HG03460 (cell line): ENCODE results near the gene XAB2.

Experiments
- ATAC-seq: cut with Tn5 transposase; IDR thresholded peaks from one replicate; pipeline ENCODE4 v1.9.1; 2021; ENCODE audit not compliant: unreplicated experiment

The XAB2 gene

DNA sequence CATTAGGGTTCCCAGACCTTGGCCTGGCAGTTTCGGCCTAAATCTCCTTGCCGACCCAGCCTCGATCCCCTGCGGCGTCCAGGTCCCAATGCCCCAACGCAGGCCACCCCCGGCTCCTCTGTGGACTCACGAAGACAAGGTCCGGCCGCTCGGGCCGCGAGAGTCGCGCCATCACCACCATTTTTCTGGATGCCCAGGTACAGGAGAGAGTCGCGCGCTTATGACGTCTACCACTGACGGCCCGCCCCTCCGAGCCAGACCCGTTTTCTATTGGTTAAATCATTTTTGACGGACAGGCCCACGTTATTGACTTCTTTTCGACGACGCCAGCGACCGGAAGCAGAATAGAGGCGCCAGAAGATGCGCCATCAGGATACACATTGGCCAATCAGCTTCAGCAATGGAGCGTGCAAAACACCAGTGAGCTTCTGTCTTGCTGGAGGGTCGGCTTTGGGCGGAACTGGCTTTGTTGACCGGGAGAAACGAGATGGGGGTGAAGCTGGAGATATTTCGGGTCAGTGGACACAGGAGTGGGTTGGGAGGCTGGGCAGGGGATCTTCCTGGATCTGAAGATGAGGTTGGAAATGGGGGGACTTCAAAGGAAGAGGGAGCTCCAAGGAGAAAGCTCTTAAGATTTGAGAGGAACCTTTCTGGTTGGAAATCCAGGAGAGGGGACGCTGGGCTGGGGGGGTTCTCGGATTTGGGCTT is at the start of gene XAB2, which contains the start of gene PET100:
Gene XAB2, minus strand, starts transcription at position 199 of the 708 bp plus-strand sequence. Its CDS starts 18 bp downstream, at position 181.
Gene PET100, plus strand, starts transcription at position 447 of the 708 bp plus-strand sequence. Its CDS starts 41 bp downstream, at position 488.
- peak; percentile 93 for ATAC-seq

DNA sequence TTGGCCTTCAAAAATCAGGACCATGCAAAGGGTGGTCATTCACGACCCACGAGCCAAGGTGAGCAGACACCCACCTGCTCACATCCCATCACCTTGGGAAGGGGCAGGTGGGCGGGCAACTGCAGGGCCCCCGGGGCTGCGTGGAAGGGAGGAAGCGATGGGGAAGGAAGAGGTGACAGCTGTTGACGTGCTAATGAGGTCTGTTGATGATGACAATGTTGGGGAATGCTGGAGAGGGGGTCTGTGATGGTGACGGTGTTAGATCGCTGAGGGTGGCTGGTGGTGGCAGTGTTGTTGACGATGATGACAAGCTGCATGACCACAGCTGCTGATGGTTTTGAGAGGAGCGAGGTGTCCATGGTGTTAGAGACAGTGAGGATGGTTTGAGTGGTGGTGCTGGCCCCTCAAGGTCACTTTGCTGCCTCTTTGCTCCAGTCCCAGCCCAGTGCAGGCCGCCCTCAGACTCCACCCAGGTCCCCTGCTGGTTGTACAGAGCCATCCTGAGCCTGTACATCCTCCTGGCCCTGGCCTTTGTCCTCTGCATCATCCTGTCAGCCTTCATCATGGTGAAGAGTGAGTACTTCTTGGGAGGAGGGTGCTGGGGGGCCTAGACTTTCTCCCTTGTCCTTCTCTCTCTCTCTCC is 48.4 kb upstream of the XAB2 start:
- no peak for ATAC-seq

DNA sequence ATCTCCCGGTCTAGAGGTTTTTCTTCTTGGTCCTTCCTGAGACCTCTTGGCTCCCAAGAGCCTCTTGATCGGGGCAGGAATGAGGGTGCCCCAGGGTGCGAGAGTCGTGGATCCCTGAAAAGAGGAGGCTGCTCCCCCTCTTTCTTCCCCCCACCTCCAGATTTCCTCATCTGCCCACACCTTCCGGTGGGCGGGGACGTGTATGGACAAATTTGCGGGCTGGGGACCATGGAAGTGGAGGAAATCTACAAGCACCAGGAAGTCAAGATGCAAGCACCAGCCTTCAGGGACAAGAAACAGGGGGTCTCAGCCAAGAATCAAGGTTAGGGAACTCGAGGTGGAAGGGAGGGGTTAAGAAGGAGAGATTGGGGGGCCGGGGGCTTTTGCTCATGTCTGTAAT is 47.5 kb upstream of the XAB2 start, which contains the start of gene MCEMP1:
Gene MCEMP1, plus strand, starts transcription at position 237 of the 400 bp plus-strand sequence. Its CDS starts 31 bp downstream, at position 268.
- no peak for ATAC-seq

DNA sequence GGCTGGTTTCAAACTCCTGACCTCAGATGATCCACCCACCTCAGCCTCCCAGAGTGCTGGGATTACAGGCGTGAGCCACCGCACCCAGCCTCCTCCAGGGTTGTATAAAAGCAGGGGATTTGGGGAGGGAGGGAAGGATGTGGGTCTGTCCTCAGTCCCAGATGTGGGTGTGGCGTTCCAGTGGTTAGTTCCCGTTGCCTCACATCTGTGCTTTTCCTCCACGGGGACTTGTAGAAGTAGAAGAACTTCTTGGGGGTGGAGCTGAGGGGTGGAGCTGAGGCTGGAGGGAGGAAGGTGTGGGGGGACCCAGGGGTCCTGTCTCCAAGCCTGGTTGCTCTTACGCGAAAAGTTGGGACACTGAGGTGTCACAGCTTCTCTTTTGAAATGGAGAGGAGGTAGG is 47.0 kb upstream of the XAB2 start:
- ATAC-seq, result no peak

DNA sequence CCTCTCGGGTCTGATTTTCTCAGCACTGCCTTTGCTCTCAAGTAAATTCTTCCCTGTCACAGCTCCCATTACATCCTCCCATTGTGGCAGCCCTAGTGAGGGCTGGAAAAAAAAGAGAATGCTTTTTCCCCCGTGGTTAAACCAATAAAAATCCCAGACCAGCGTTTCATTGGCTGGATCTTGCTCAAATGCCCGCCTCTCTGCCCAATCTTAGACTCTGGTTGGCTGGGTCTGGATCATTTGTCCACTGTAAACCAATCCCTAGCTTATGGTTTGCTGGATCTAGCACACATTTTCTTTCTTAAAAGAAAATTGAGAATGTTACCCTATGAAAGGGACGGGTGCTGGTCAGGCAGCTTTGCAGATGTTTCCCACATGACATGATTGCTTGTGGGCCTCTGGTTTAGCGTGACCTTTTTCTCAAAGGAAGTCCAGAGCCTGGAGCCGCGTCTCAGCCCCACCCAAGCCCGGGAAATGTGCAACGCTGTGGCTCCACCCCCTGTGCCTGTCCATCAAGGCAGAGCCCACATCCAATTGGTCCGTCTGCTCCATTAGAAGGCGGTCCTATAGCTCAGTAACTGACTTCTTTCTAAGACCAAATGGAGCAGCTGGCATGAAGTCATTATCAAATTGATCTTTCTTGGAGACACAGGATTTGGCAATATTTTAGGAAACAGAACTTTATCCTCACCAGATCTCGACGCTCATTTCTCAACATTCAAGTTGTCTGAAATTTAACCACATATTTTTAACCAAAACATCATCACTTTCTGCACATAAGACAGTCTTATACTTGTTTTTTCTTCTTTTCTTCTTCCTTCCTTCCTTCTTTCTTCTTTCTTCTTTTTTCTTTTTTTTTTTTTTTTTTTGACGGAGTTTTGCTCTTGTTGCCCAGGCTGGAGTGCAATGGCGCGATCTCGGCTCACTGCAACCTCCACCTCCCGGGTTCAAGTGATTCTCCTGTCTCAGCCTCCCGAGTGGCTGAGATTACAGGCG is 45.0 kb upstream of the XAB2 start:
- ATAC-seq, result no peak

DNA sequence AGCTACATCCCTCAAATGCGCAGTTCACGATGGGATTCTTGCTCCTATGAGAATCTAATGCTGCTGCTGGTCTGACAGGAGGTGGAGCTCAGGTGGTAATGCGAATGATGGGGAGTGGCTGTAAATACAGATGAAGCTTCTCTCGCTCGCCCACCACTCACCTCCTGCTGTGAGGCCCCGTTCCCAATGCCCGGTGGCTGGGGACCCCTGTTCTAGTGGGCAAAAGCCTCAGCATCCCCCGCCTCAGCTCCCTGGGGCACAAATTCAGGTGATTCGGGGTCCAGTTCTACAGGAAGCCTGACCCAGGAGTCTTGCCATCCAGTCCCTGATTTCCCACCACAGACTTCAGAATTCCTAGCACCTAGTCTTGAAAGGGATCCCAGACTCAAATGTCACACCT is 43.2 kb upstream of the XAB2 start:
- no peak for ATAC-seq

DNA sequence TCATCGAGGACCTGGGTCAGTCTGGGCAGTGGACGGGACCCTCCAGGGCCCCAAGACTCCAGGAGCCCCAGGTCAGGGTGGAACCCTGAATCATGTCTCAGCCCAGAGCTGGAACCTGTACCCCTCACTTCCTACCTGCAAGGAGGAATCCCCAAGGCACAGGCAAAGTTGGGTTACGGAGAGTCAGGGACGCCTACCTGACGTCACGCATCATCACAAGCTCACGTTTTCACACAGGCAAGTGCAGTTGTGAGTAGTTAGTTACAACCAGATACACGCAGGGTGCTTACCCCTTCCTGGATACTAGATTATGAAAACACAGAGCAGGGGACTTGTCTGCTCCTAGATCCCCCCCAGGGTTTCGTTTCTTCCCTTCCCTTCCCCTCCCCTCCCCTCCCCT is 41.4 kb upstream of the XAB2 start:
- ATAC-seq, result no peak

DNA sequence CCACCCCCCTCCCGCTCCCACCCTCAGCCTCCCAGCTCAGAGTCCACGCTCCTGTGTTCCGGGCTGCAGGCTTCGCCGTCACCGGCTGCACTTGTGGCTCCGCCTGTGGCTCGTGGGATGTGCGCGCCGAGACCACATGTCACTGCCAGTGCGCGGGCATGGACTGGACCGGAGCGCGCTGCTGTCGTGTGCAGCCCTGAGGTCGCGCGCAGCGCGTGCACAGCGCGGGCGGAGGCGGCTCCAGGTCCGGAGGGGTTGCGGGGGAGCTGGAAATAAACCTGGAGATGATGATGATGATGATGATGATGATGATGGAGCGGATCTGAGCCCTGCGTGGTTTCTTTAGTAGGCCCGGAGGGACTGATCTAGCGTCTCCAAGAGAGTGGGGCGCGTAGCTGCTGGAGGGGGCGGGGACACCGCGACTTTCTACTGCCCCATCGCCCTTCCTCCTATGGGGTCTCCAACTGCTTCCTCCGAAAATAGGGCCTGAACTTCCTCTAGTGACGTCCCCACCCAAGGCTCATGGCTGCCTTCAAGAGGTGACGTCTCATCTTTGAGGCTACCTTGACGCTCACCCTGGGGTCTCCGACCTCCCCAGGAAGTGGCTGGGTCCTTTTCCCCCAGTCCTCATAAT is 40.9 kb upstream of the XAB2 start:
- no peak for ATAC-seq

DNA sequence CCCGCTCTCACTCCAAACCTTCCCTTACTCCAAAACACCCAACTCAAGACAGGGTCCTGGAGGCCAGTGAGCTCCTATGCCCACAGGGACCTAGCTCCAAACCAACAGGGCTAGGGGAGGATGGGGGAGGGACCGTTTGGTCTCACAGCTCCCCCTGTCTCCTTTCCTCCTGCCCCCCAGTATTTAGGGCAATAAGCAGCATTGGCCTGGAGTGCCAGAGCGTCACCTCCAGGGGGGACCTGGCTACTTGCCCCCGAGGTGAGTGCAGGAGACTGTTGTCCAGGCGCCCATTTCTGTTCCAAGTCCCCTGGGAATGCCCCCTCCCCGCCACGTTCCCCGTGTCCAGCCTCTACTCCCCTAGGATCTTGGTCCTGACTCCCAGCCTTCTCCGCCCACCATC is 40.3 kb upstream of the XAB2 start:
- ATAC-seq, result no peak

DNA sequence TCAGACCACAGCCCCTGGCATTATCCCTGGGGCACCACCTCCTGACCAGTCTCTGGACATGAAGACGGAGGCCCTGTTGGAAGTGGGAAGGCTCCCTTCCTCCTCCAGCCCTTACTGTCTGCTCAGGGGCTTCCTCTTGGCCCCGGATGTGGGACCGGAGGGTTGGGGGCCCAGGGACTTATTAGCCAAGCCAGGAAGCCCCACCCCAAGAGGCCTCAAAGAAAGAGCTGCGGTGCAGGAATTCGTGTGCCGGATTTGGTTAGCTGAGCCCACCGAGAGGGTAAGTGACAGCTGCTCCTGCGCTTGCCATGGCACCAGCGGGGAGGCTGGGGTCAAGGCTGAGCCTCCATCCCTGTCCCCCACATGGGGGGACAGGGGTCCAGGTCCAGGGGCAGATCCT is 39.5 kb upstream of the XAB2 start, which contains the start of gene RETN:
Gene RETN, plus strand, starts transcription at position 208 of the 400 bp plus-strand sequence. CDS start 278 bp downstream, outside the sequence.
- no peak for ATAC-seq

DNA sequence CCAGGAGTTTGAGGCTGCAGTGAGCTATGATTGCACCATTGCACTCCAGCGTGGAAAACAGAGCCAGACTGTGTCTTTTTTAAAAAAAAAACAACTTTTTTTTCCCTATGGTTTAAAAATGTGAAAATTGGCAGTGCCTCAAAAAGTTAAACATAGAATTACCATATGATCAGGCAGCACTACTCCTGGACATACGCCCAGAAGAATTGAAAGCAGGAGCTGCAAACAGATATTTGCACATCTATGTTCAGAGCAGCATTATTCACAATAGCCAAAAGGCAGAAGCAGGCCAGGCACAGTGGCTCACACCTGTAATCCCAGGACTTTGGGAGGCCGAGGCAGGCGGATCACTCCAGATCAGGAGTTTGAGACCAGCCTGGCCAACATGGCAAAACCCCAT is 35.7 kb upstream of the XAB2 start:
- ATAC-seq, result no peak

DNA sequence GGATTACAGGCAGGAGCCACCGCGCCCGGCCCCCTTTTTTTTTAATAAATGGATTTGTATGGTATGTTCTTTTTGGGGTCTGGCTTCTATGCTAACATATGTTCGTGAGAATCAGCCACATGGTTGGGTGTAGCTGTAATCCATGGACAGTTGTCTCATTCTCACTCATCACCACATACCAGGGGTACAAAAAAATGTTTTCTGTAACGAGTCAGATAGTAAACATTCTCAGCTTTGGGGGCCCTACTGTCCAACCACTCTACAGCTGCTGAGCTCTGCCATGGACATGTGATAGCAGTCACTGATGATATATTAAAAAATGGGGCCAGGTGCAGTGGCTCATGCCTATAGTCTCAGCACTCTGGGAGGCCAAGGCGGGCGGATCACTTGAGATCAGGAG is 34.4 kb upstream of the XAB2 start:
- ATAC-seq, result no peak

DNA sequence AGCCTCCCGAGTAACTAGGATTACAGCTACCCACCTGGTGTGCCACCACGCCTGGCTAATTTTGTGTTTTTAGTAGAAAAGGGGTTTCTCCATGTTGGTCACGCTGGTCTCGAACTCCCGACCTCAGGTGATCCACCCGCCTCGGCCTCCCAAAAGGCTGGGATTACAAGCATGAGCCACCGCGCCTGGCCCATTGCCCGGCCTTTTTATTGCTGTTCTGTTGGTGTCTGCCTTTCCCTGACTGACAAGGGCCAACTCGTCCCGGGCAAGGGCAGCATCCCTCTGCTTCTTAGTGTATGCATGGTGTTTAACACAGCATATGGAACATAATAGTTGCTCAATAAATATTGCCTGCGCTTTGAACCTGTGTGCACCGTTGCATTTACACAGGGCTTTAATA is 33.3 kb upstream of the XAB2 start:
- ATAC-seq, result no peak

DNA sequence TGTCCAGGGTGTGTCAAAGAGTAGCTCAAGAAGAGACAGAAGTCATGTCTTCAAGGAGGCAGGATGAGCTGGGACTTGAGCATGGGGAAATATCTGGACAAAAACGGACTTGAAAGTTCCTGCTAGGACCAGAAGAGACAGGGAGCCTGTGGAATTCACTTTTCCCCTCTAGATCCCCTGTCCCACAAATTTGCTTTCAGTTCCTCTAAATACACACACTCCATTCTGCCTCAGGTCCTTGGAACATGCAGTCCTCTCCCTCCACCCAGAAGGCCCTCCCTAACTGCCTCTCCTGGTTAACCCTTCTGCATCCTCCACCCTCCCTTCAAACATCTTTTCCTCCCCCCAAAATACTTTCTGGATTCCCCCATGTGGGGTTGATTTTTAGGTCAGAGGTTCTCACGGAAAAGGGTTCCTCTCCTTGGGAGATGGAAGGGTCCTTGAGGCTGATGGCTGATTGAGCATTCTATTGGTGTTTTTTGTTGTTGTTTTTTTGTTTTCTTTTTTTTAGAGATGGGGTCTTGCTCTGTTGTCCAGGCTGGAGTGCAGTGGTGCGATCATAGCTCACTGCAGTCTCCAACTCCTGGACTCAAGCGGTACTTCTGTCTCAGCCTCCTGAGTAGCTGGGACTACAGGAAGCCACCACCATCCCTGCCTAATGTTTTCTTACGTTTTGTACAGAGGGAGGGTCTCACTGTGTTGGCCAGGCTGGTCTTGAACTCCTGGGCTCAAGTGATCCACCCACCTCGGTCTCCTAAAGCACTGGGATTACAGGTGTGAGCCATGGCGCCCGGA is 32.6 kb upstream of the XAB2 start:
- no peak for ATAC-seq

DNA sequence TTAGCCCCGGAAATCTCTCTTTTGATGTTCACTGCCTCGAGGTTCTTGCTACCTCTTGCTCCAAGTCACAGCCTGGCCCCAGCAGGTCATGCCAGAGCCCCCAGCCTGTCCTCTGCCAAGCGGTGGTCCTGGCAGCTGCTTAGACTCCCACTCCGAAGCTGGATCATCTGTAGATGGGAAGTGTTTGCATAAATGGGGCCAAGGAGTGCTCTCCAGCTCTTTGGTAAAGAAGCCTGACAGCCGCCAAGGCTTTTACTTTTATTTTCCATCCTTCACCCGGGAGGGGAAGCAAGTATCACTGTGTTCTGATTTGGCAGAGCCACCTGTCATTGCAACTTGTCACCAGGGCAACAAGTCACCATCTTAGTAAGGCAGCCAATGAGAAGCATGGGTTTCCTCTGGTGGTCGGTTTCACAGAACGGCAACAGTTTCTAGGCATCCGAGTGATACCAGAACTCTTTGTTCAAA is 28.9 kb upstream of the XAB2 start:
- ATAC-seq, result no peak

DNA sequence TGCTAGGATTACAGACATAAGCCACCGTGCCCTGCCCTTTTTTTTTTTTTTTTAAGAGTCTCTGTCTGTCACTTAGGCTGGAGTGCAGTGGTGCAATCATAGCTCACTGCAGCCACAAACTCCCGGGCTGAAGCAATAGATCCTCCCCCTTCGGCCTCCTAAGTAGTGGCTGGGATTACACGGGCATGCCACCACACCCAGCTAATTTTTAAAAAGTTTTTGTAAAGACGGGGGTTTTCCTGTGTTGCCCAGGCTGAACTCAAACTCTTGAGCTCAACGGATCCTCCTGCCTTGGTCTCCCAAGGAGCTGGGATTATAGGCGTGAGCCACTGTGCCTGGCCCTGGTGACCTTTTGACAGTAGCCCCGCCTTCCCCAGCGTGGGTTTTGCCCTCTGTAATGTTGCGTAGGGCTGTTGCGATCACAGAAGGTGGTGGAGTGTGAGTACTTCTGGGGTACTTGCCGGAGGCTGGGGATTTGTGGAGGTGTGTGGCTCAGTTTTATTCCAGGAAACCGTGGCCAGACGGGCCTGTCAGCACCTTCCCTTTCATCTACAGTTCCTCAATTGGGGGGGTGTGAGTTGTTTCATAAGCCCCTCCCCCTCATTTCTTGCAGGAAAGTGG is 27.9 kb upstream of the XAB2 start:
- ATAC-seq, result no peak

DNA sequence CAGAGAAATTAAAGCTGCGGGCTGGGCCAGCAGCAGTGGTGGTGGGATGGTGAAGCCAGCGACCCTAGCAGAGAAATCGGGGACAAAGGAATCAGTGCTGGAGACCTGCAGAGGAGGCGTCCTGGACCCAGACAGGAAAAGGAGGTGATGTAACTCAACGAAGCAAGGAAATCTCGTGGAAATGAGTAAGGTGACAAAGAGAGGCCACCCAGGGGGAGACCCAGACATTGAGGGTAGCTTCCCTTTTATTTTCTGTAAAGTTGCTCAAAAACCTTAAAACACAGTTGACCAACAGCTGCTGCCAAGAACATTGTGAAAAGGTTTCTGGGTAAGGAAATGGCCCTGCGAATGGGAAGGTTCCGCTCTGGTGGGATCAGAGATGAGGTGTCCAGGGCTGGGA is 26.2 kb upstream of the XAB2 start:
- ATAC-seq, result no peak

DNA sequence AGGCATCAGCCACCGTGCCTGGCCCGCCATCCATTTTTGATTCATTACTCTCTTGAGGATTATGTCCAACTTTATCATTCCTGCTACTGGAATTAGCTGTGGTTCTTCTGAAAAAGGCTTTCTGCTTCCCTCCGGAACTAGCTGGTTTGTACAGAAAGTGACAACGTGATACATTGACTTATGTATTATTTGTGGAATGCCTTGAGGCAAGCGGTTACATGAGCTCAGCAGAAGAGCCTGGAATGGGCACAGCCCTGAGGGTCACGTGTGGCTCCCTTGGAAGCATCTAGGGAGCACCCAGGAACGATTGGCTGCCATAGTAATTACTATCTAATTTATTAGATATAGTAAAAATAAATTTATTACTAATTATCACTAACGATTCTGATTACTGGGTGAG is 25.1 kb upstream of the XAB2 start:
- no peak for ATAC-seq

DNA sequence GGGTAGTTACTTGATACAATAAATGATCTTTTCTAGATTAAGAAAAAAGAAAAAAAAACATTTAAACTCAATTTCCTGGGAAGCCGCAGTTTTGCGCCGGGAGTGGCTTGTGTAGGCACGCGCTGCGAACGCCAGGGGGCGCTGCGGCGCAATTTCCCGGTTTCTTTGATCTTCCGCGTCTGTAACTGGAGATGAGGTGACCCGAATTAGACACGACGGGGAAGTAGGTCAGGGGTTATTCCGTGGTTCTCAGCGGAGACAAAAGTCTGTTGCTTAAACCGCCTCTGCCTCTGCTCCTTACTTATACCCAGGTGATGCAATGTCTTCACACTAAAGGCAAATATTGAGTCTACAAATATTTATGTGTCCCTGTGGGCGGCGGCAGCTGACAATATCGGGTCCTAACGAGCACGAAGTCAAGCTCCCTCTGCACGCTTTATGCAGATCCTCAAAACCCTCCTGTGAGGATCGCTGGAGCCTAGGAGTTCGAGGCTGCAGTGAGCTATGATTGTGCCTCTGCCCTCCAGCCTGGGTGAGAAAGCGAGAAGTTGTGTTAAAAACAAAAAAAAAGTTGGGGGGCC is 22.8 kb upstream of the XAB2 start:
- ATAC-seq, result no peak
